Kidney epithelial cell (primary cell): ENCODE measurements around the gene GAS1. TPM values are rescaled to one million over a fixed set of nuclear protein-coding genes. Genes with fewer than 3 reads are reported as not detected.

ENCODE experiments used
- DNase-seq: peaks from one replicate; pipeline ENCODE4 v3.0.0-alpha.2; 2010; ENCODE audit warnings: low read depth
- H3K27me3 ChIP-seq: 2 replicates; pipeline ENCODE4 v1.6.0; 2011; ENCODE audit warnings: low read length; ENCODE audit not compliant: control insufficient read depth, insufficient read depth
- H3K36me3 ChIP-seq: 2 replicates; pipeline ENCODE4 v1.5.1; 2011; ENCODE audit warnings: low read length; ENCODE audit not compliant: control insufficient read depth, insufficient read depth
- H3K4me3 ChIP-seq: 2 replicates; pipeline ENCODE4 v1.5.1; 2011; ENCODE audit warnings: low read depth, mild to moderate bottlenecking, control low read depth, low read length
- total RNA-seq: library from RNA; depleted of rRNA; stranded (reverse); fragments of >200 nt; gene quantifications from 2 replicates; pipeline ENCODE4 v1.2.3, GENCODE V29; 2015
- TF ChIP-seq, protein P1 (sequence below): IDR thresholded peaks from 2 replicates; pipeline ENCODE4 v1.5.1; 2011; ENCODE audit warnings: mild to moderate bottlenecking, moderate library complexity, low read length, control low read depth, inconsistent platforms; ENCODE audit not compliant: insufficient read depth, poor library complexity, severe bottlenecking

Gene GAS1
- total RNA-seq, 1 donor from 2014 or later, result 6.1 TPM

DNA sequence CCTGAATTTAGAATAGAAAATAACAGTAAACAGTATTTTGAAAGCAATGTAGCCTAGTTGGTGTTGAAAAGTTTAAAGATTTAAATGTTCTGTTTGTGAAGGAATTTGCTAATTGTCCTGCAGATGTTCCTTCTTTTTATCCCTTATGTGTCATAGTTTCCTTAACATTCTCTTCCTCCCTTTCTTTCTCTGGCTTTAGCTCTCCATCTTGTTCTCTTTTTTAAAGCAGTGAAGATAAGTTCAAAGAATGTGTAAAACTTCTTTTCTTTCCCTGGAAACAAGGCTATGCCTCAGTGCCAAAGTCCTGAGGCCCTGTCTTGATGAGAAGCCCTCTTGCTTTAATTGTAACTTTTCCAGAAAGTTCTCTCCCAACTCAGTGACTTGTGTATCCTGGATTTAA is 24.4 kb upstream of the GAS1 start:
- TF ChIP-seq, protein P1, sequence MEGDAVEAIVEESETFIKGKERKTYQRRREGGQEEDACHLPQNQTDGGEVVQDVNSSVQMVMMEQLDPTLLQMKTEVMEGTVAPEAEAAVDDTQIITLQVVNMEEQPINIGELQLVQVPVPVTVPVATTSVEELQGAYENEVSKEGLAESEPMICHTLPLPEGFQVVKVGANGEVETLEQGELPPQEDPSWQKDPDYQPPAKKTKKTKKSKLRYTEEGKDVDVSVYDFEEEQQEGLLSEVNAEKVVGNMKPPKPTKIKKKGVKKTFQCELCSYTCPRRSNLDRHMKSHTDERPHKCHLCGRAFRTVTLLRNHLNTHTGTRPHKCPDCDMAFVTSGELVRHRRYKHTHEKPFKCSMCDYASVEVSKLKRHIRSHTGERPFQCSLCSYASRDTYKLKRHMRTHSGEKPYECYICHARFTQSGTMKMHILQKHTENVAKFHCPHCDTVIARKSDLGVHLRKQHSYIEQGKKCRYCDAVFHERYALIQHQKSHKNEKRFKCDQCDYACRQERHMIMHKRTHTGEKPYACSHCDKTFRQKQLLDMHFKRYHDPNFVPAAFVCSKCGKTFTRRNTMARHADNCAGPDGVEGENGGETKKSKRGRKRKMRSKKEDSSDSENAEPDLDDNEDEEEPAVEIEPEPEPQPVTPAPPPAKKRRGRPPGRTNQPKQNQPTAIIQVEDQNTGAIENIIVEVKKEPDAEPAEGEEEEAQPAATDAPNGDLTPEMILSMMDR, result no peak
- no peak for DNase-seq
- no peaks in the 10 kb centered on the region for H3K27me3 ChIP-seq

DNA sequence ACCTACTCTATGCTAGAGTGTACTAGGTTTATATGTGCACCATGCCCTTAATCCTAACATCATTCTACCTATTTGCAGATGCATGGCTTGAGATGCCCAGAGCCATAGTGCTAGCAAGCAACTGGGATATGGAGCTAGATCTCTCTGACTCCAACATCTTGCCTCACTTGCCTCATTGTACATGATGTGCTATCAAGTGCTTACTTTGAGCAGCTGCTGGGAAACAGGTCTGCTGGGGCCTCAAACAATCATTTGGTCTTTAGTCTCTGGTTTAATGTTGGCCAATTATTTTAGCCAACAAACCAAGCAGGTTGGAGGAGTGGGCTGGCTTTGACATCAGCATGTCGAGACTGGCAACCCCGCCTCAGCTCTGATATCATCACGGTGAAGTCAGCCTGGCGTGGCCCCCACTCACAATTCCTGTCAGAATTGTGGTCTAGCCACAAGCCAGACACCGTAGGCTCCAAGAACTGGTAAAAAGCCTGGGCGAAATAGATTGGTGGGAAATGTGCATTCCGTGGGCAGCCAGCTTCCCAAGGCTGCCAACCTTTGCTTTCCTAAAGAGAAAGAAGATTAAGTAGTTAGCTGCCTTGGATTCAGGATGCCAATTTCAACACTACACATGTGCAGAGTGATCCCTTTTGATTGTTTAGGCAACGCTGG is 21.1 kb upstream of the GAS1 start:
- TF ChIP-seq, protein P1, result no peak
- Histone ChIP-seq H3K27me3 (no peaks in the 10 kb centered on the region), H3K4me3 (no peak overlapping the region), H3K36me3 (no peaks in the 10 kb centered on the region)
- DNase-seq, result no peak

More for the DNA sequence above, 24.4 kb upstream of the GAS1 start:
- no peaks in the 10 kb centered on the region for H3K36me3 ChIP-seq
- no peak overlapping the region for H3K4me3 ChIP-seq

DNA sequence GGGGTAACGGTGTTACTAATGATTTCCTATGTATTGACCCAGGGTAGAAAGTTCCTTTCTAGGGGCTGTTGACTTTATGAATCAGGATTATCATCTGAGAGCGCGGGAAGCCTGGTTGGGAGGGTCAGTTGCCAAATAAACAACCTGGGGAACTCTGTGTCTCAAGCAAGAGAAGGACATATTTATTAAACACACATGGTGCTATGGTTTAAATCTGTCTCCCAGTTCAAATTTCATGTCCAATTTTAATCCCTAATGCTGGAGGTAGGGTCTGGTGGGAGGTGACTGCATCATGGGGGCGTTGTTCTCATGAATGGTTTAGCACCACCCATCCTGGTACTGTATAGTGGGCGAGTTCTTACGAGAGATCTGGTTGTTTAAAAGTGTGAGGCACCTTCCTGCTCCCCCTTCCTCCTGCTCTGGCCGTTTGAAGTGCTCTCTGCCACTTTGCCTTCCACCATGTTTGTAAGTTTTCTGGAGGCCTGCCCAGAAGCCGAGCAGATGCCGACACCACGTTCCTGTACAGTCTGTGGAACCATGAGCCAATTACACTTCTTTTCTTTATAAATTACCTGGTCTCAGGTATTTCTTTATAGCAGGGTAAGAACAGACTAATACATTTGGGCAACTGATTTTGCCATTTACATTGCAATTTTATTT is 19.7 kb upstream of the GAS1 start:
- H3K27me3 ChIP-seq, result no peaks in the 10 kb centered on the region
- DNase-seq, result no peak
- TF ChIP-seq, protein P1, result no peak
- H3K4me3 ChIP-seq, result no peak overlapping the region
- H3K36me3 ChIP-seq, result no peaks in the 10 kb centered on the region

DNA sequence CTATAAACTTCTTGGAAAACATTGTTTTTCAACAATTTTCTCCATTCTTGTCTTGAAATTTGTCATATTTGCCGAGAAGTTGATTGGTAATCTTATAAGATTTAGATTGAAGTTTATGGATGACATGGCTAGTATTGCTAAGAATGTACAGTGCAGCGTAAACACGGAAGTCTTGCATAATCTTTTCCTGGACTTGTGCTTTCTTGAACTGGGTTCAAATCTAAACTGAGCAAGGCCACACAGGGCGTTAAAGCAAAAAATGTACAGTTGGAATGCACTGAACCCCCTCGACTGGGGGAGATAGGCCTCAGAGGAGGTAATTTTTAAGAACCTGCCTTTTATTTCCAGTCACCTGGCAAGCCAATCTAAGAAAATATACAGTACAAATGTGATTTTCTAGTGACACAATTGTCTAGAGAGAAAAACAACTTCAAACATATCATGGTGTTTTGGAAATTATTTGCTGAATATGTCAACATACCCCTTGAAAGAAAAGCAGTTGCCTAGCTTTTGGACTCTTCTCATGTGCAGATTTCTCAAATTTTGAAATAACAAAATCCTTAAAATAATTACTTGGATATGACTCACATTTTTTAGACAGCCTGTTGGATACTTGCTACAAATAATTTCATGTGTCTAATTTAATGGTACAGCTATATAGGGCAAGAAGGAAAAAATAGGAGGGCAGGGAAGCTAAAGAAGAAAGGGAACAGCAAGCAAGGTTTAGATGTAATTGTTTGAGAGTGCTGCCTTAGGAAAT is 18.5 kb upstream of the GAS1 start:
- DNase-seq, result no peak
- TF ChIP-seq, protein P1, result no peak
- no peaks in the 10 kb centered on the region for H3K27me3 ChIP-seq
- H3K36me3 ChIP-seq, result no peaks in the 10 kb centered on the region
- no peak overlapping the region for H3K4me3 ChIP-seq

DNA sequence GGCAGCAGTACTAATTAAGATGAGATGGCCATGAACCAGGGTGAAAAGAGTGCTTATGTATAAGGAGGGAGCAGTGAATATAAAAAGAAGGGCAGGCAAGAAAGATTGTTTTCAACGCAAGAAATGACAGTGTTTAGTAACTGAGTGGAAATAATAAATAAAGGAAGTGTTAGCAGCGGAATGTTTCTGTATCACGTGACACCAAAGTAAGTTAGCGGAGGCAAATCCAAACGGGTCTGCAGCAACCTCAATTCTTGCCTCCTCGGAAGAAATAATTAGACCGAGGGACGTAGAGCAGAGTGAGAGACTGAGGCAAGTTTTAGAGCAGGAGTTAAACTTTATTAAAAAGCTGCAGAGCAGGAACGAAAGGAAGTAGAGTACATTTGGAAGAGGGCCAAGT is 15.4 kb upstream of the GAS1 start:
- Histone ChIP-seq H3K27me3 (peaks cover 5% of the 10 kb centered on the region), H3K36me3 (no peaks in the 10 kb centered on the region), H3K4me3 (no peak overlapping the region)
- no peak for DNase-seq
- TF ChIP-seq, protein P1, result no peak
